Gastroesophageal sphincter (tissue), 4 donors: ENCODE results near the gene LRRC41. TPM values are rescaled to one million over a fixed set of nuclear protein-coding genes. Genes with fewer than 3 reads are reported as not detected.
"Not testable (repeated sequence)": the region's sequence is repeated elsewhere in the genome, so short reads cannot be mapped to it uniquely, and the experiment has no call there.

Source experiments
- ATAC-seq: fragments of 150-250 bp; one replicate; pipeline ENCODE4 v1.9.1; 2016; ENCODE audit warnings: mild to moderate bottlenecking, moderate library complexity
- H3K27ac ChIP-seq, 4 donors: fragments of 200-600 bp; sonication (generic) in 3 of 4; 1 replicate in 3 of 4; 2 replicates in 1 of 4; pipeline ENCODE4 v1.5.1; 2016 to 2019
- H3K27me3 ChIP-seq: fragments of 200-600 bp; sonication (generic); one replicate; pipeline ENCODE4 v1.5.1; 2019
- H3K36me3 ChIP-seq, 2 donors: fragments of 200-600 bp; sonication (generic); one replicate each; pipeline ENCODE4 v1.5.1; 2019; ENCODE audit warnings: control low read depth in 1 of 2
- H3K4me1 ChIP-seq, 3 donors: fragments of 200-600 bp; sonication (generic); 1 replicate in 2 of 3; 2 replicates in 1 of 3; pipeline ENCODE4 v1.5.1; 2016 to 2019; ENCODE audit warnings: control low read depth in 2 of 3
- H3K4me3 ChIP-seq, 2 donors: fragments of 200-600 bp; sonication (generic); one replicate each; pipeline ENCODE4 v1.5.1; 2019; ENCODE audit warnings: mild to moderate bottlenecking in 1 of 2, moderate library complexity in 1 of 2
- H3K9me3 ChIP-seq, 3 donors: fragments of 200-600 bp; sonication (generic); one replicate each; pipeline ENCODE4 v1.5.1; 2017 to 2019; ENCODE audit warnings: control low read depth in 2 of 3
- EP300 ChIP-seq: sonication (generic); formaldehyde crosslinking; IDR thresholded peaks from one replicate; pipeline ENCODE4 v1.6.1; 2017; ENCODE audit warnings: antibody characterized with exemption, mild to moderate bottlenecking
- POLR2A ChIP-seq, 2 donors: fragments of 450-650 bp; IDR thresholded peaks; one replicate each; pipeline ENCODE4 v1.6.1; 2017; ENCODE audit warnings: antibody characterized with exemption in 2 of 2, mild to moderate bottlenecking in 2 of 2, moderate library complexity in 1 of 2
- POLR2AphosphoS5 ChIP-seq: sonication (generic); formaldehyde crosslinking; IDR thresholded peaks from one replicate; pipeline ENCODE4 v1.6.1; 2017; ENCODE audit warnings: antibody characterized with exemption
- WGBS, 2 donors: methylation state at CpG; one replicate each; pipeline ENCODE4 v1.1.5; 2018; ENCODE audit warnings: low coverage in 1 of 2; 5-methylcytosine and 5-hydroxymethylcytosine counted together
- total RNA-seq, 4 donors: library from RNA; depleted of rRNA; stranded (reverse); fragments of >200 nt; gene quantifications; one replicate each; pipeline ENCODE4 v1.1.0, GENCODE V29; 2016
- TF ChIP-seq, protein P1 (sequence below), 4 experiments: fragments of 200-600 bp in 2 of 4; fragments of 450-650 bp in 2 of 4; sonication (generic) in 1 of 4; IDR thresholded peaks; one replicate each; pipeline ENCODE4 v1.5.1; 2017 to 2019; ENCODE audit warnings: antibody characterized with exemption in 4 of 4, mild to moderate bottlenecking in 2 of 4, moderate library complexity in 2 of 4

Gene LRRC41
- total RNA-seq, 4 donors from 2014 or later, result 55.6 to 77.9 (median 66.7) TPM

DNA sequence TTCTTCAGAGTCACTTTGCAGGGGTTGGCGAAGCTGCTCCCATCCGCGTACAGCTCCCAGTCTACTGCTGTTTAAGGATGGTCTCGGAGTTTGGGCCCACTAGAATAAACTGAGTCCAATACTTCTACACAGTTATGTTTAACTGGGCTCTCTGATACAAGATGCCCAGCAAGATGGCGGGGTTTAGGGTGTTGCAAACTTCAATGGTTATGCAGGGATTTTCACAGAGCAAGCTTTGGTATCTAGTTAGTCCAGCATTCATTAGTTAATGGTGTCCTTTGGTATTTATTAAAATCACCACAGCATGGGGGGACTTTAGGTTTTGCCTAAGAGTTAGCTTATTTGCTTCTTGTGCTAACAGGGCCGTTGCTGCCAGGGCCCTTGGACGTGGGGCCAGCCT is 24.8 kb upstream of the LRRC41 start:
- H3K4me3 ChIP-seq, H3K27me3 ChIP-seq: not testable (repeated sequence)
- 53 to 97% methylated on average over 2 to 5 of the region's 7 CpGs for WGBS, 2 donors

DNA sequence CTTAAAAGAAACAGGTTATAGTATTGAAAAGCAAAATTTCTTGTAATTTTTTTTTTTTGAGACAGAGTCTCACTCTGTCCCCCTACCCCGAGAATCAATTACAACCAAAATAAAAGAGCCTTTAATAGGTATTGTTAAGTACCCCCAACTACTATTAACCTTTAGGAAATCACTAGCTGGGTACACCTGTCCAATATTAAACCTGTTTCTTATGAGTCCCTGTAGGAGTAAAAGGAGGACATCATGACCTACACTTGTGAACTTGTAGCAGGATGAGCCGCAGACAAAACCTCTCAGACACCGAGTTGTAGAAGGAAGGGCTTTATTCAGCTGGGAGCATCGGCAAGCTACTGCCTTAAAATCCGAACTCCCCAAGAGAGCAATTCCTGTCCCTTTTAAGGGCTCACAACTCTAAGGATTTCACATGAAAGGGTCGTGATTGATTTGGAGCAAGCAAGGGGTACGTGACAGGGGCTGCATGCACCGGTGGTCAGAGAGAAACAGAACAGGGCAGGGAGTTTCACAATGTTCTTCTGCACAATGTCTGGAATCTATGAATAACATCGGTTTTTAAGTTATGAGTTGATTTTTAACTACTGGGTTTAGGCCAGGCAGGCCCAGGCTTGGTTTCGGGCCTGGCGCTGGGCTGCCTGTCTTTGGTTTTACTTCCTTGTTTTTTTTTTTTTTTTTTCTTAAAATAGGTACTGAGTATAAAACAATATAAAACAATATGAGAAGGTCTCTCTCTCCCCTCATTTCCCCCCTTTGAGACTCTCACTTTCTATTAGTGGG is 22.1 kb upstream of the LRRC41 start:
- H3K4me1 ChIP-seq, ATAC-seq, H3K4me3 ChIP-seq, H3K9me3 ChIP-seq, H3K36me3 ChIP-seq, H3K27me3 ChIP-seq, H3K27ac ChIP-seq: not testable (repeated sequence)
- 93 to 94% methylated on average over 9 of the region's 11 CpGs for WGBS, 2 donors

More for the DNA sequence above, 24.8 kb upstream of the LRRC41 start:
- not testable (repeated sequence) for H3K36me3 ChIP-seq, H3K9me3 ChIP-seq, ATAC-seq, H3K27ac ChIP-seq, H3K4me1 ChIP-seq

DNA sequence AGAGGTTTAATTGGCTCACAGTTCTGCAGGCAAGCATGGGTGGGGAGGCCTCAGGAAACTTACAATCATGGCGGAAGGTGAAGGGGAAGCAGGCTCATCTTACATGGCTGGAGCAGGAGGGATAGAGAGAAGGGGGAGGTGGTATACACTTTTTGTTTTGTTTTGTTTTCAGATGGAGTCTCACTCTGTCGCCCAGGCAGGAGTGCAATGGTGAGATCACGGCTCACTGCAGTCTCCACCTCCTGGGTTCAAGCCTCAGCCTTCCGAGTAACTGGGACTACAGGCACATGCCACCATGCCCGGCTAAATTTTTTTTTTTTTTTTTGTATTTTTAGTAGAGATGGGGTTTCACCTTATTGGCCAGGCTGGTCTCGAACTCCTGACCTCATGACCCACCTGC is 18.8 kb upstream of the LRRC41 start:
- not testable (repeated sequence) for ATAC-seq, H3K4me3 ChIP-seq, H3K27ac ChIP-seq, H3K27me3 ChIP-seq, H3K9me3 ChIP-seq, H3K4me1 ChIP-seq
- H3K36me3 ChIP-seq, result peaks cover 0 to 18% of the 10 kb centered on the region in 2 donors
- 85 to 93% methylated on average over 4 to 6 of the region's 6 CpGs for WGBS, 2 donors

DNA sequence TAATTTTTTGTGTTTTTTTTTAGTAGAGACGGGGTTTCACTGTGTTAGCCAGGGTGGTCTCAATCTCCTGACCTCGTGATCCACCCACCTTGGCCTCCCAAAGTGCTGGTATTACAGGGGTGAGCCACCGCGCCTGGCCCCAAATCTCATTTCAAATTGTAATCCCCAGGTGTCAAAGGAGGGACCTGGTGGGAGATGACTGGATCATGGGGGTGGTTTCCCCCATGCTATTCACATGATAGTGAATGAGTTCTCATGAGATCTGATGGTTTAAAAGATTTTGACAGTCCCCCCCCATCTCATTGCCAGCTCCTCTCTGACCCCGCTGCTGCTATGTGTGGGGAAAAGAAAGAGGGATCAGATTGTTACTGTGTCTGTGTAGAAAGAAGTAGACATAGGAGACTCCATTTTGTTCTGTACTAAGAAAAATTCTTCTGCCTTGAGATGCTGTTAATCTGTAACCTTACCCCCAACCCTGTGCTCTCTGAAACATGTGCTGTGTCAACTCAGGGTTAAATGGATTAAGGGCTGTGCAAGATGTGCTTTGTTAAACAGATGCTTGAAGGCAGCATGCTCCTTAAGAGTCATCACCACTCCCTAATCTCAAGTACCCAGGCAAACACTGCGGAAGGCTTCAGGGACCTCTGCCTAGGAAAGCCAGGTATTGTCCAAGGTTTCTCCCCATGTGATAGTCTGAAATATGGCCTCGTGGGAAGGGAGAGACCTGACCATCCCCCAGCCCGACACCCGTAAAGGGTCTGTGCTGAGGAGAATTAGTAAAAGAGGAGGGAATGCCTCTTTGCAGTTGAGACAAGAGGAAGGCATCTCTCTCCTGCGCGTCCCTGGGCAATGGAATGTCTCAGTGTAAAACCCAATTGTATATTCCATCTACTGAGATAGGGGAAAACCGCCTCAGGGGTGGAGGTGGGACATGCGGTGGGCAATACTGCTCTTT is 16.8 kb upstream of the LRRC41 start:
- not testable (repeated sequence) for H3K4me3 ChIP-seq, H3K27ac ChIP-seq, H3K9me3 ChIP-seq, H3K27me3 ChIP-seq, H3K4me1 ChIP-seq, ATAC-seq
- 0 to 65% methylated on average over 1 to 2 of the region's 13 CpGs for WGBS, 2 donors
- peaks cover 0 to 38% of the 10 kb centered on the region in 2 donors for H3K36me3 ChIP-seq

DNA sequence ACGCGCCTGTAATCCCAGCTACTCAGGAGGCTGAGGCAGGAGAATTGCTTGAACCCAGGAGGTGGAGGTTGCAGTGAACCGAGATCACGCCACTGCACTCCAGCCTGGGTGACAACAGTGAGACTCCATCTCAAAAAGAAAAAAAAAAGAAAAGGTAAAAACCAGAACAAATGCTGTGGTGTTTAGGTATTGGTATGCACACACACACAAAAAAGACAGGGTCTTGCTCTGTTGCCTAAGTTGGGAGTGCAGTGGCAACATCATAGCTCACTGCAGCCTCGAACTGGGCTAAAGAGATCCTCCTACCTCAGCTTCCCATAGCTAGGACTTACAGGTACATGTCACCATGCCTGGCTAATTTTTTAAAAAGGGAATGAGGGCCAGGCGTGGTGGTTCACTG is 15.9 kb upstream of the LRRC41 start:
- not testable (repeated sequence) for H3K27me3 ChIP-seq, H3K4me1 ChIP-seq, ATAC-seq, H3K9me3 ChIP-seq, H3K4me3 ChIP-seq, H3K27ac ChIP-seq
- 88 to 95% methylated on average over 5 to 6 of the region's 6 CpGs for WGBS, 2 donors
- H3K36me3 ChIP-seq, result peaks cover 0 to 47% of the 10 kb centered on the region in 2 donors

DNA sequence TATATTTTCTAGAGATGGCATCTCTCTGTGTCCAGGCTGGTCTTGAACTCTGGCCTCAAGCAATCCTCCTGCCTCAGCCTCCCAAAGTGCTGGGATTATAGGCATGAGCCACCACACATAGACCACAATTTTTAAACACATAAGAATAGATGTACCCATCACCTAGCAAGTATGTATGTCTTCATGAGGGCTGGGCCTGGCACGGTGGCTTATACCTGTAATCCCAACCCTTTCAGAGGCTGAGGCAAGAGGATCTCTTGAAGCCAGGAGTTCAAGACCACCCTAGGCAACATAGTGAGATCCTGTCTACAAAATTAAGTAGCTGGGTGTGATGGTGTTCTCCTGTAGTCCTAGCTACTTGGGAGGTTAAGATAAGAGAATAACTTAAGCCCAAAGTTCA is 13.9 kb upstream of the LRRC41 start:
- WGBS, 2 donors, result no CpG with 5 or more reads among the region's 1 CpG
- no peak for ATAC-seq
- H3K36me3 ChIP-seq, result peaks cover 0 to 67% of the 10 kb centered on the region in 2 donors

DNA sequence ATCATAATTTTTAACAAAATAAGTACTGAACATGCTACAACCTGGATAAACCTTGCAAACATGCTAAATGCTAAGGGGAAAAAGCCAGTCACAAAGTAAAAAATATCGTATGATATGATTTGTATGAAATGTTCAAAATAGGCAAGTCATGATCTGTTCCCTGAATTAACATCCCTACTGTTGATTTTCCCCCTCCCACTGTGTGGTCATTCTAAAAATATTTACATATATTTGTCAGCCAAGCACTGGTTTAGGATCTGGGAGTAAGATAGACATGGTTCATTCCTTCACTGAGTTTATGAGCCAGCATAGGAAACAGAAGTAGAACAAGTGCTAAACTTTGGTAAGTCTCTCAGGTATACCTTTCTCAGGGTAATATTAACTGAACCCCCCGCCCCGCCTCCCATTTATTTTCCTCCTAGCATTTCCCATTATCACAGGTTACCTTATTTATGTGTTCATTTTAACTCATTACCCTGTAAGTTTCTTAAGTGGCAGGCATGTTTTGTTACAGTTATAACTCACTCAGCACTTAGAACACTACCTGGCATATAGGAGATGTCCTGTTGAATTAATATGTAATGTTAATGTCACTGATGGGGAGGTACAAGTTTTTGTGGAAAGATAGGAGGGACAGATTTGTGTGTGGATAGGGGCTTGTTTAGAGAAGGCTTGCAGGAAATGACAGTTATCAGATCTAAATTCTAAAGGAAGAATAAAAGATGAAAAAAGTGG is 12.4 kb upstream of the LRRC41 start:
- H3K27me3 ChIP-seq, result no peaks in the 10 kb centered on the region
- no peaks in the 10 kb centered on the region for H3K4me1 ChIP-seq
- WGBS, 2 donors, result 81 to 82% methylated on average over 3 of the region's 3 CpGs
- no peaks in the 10 kb centered on the region for H3K9me3 ChIP-seq
- H3K4me3 ChIP-seq, result no peak overlapping the region
- peaks cover 0 to 82% of the 10 kb centered on the region in 2 donors for H3K36me3 ChIP-seq
- no peak for ATAC-seq
- H3K27ac ChIP-seq, result no peak overlapping the region
- no peak for TF ChIP-seq POLR2A (IDR thresholded peaks at IDR 0.05)
- no peak for TF ChIP-seq POLR2AphosphoS5
- TF ChIP-seq, protein P1, sequence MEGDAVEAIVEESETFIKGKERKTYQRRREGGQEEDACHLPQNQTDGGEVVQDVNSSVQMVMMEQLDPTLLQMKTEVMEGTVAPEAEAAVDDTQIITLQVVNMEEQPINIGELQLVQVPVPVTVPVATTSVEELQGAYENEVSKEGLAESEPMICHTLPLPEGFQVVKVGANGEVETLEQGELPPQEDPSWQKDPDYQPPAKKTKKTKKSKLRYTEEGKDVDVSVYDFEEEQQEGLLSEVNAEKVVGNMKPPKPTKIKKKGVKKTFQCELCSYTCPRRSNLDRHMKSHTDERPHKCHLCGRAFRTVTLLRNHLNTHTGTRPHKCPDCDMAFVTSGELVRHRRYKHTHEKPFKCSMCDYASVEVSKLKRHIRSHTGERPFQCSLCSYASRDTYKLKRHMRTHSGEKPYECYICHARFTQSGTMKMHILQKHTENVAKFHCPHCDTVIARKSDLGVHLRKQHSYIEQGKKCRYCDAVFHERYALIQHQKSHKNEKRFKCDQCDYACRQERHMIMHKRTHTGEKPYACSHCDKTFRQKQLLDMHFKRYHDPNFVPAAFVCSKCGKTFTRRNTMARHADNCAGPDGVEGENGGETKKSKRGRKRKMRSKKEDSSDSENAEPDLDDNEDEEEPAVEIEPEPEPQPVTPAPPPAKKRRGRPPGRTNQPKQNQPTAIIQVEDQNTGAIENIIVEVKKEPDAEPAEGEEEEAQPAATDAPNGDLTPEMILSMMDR (IDR thresholded peaks at IDR 0.05), result no peak
- TF ChIP-seq EP300, result no peak

More for the DNA sequence above, 13.9 kb upstream of the LRRC41 start:
- no peak overlapping the region for H3K4me3 ChIP-seq
- no peaks in the 10 kb centered on the region for H3K27me3 ChIP-seq
- no peak overlapping the region for H3K27ac ChIP-seq
- TF ChIP-seq EP300, result no peak
- no peak for TF ChIP-seq POLR2AphosphoS5
- TF ChIP-seq, protein P1 (IDR thresholded peaks at IDR 0.05), result no peak
- TF ChIP-seq POLR2A (IDR thresholded peaks at IDR 0.05), result no peak
- H3K9me3 ChIP-seq, result no peaks in the 10 kb centered on the region
- no peaks in the 10 kb centered on the region for H3K4me1 ChIP-seq
